ENCODE measurements around the gene PLCG1.

PLCG1 gene

DNA sequence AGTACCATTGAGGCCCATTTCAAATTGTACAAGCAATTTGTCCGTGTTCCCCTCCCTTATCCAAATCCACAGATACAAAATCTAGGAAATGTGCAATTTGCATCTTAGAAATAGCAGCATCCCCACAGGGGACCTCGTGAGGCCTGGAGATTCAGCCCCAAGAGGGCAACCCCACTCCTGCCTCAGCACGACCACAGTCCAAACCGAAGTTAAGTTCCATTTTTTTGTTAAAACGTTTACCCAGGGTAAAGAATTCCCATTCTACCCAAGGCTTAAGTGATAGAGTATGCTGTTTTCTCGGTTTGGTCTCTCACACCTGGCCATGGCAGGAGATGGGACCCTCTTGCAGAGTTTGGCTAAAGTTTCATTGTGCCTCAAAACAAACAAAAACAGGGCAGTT lies 41.2 kb downstream of the PLCG1 start:
- DNase-seq (ENCODE audit: low spot score), result no peak
- TF ChIP-seq, protein P1, sequence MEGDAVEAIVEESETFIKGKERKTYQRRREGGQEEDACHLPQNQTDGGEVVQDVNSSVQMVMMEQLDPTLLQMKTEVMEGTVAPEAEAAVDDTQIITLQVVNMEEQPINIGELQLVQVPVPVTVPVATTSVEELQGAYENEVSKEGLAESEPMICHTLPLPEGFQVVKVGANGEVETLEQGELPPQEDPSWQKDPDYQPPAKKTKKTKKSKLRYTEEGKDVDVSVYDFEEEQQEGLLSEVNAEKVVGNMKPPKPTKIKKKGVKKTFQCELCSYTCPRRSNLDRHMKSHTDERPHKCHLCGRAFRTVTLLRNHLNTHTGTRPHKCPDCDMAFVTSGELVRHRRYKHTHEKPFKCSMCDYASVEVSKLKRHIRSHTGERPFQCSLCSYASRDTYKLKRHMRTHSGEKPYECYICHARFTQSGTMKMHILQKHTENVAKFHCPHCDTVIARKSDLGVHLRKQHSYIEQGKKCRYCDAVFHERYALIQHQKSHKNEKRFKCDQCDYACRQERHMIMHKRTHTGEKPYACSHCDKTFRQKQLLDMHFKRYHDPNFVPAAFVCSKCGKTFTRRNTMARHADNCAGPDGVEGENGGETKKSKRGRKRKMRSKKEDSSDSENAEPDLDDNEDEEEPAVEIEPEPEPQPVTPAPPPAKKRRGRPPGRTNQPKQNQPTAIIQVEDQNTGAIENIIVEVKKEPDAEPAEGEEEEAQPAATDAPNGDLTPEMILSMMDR (IDR thresholded peaks at IDR 0.05; ENCODE audit: extremely low read depth, missing control alignments), result no peak

DNA sequence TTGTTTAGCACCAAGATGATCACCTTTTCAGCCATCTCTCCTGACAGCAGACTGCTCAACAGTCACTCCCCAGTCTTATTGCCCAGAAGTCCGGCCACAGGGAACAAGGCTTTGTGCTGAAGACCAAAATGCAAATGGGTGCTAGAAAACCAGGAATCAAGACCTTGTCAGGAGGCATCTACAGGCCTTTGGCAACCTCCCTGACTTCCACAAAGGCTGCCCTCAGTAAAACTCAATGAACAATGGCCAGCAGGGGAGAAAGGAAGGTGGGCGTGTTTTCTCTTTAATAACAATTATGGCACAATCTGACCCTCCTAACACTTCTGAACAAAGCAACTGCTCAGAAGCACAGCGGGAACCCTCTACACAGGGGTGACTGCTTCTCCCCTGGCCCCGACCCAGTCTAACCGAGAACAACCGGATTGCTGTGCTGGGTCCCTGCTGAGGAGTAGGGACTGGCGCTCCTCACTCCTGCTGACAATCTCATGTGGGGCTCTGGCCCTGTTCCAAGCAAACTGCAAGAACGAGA lies 41.6 kb downstream of the PLCG1 start:
- no peak for DNase-seq (ENCODE audit: low spot score)
- TF ChIP-seq, protein P1 (IDR thresholded peaks at IDR 0.05; ENCODE audit: extremely low read depth, missing control alignments), result no peak

DNA sequence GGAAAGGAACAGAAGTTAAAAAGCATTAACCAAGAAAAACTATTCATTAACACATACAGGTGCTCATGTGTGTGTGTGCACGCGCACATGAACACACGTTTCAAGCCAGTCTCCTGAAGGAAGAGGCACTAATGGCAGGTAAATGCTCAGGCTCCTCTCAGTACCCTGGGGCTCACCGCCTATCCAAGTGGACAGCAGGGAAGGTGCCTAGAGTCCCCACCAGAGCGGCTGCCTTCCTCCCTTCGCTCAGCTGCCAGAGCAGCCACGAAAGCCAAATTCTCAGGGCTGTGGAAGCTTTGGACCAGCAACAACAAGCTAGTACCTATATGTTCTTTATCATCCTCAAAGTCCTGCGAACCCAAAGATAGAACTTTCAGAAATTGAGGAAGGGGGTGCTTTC lies 42.6 kb downstream of the PLCG1 start:
- no peak for DNase-seq (ENCODE audit: low spot score)
- TF ChIP-seq, protein P1 (IDR thresholded peaks at IDR 0.05; ENCODE audit: extremely low read depth, missing control alignments), result no peak

DNA sequence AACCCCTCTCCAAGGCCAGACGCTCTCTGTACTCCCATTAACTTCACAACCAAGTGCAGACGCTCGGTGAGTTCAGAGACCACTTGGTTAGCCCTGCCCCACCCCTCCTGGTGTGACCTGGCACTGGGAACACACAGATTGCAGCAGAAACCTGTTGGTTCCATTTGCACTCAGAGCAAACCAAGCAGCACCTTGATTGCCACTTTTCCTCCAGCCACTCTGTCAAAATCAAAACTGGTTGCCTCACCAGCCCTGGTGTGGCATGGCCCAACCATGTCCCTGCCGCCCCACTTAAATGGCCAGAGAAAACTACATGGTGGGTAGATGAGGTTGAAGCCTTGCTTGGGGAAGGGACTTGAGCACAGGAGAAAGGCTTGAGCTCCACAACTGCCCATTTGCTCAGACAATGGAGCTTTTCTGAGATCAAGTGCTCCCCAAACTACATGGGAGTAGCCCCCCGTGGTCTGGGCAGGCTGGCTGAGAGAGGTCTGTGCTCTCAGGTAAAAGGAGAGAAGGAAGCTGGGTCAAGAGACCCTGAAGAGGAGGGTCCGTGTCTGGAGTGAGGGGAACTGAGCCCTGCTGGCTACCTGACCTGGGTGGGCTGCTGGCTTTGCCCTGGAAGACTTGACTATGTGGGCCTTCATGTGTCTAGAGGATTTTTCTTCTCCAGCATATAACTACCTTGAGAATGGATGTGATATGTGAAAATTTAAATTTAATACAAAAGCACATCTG lies 43.4 kb downstream of the PLCG1 start:
- DNase-seq (ENCODE audit: low spot score), result no peak
- TF ChIP-seq, protein P1 (IDR thresholded peaks at IDR 0.05; ENCODE audit: extremely low read depth, missing control alignments), result no peak

DNA sequence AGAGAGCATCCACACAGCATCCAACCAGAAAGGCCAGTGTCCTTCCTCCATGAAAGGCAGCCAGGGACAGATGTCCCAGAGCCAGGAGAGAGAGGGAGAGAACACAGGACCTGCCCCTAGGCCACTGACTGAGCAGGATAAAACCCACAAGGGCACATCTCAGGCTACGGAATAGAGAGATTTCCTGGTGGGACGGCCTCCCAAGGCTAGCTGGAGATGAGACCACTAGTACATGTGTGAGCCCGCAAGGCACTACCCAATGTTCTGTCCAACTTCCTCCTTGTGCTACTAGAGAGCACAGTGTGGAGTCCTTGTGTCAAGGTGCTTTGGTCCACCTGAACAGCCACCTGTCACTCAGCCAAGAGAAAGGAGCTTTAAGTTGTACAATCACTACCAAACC lies 44.2 kb downstream of the PLCG1 start:
- TF ChIP-seq, protein P1 (IDR thresholded peaks at IDR 0.05; ENCODE audit: extremely low read depth, missing control alignments), result no peak
- DNase-seq (ENCODE audit: low spot score), result no peak

DNA sequence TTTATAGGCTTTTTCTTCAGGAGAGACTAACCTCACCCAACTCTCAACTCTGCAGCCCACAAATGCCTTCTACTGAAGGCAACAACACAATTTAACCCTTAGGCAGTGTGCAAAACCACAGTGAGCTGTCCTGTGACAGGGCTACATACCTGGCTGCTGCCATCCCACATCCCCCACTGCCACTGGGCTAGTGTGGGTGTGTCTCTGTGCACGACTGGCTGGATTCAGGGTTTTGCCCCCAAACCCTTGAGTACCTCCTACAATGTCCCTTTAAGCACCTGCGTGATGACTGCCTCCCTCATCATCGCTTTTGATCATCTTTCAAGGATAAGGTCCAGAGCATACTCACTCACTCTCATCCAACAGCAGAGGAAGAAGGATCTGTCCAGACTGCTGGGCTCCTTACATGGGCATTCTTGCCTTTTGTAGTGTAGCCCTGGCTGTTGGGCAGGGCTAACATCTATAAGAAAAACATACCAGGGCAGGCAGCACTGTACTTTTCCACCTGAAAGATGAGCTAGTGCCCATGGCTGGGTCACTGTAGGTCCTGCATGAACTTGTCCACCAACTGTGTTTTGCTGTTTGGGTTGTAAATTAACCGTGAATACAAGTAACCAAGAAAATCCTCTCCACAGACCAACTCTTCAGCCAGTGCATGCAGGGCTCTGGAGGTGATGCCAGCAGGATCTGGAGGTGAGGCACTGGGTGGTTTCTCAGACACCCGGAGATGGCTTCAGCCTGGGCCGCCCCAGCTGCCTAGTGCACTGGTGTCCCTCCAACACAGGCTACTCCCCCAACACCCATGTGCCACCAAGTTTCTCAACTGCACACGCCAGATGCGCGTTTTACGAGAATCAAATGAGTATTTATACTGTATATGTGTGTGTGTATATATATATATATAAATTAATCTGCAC lies 45.2 kb downstream of the PLCG1 start:
- DNase-seq (ENCODE audit: low spot score), result no peak
- TF ChIP-seq, protein P1 (IDR thresholded peaks at IDR 0.05; ENCODE audit: extremely low read depth, missing control alignments), result no peak

DNA sequence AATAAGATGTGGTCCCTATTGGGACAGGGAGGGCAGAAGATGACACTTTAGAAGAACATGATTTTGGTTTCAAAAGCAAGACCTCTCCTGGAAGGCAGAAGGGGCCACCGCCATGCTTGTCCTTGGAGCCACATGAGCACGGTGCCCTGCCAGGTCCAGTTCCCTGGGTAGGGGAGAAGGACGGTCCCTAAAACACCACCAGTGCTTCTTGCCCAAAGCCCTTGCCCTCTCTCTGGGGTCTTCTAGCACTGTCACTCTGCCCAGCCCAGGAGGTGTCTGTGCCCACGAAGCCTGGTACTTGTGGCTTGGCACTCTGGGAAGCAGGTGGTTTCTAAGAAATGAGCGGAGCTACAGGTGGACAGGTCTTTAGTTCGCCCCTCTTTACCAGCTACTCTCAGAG lies 46.0 kb downstream of the PLCG1 start:
- DNase-seq (ENCODE audit: low spot score), result no peak

More for the DNA sequence above, 46.0 kb downstream of the PLCG1 start:
- TF ChIP-seq, protein P1 (IDR thresholded peaks at IDR 0.05; ENCODE audit: extremely low read depth, missing control alignments), result no peak

All from GM20000 (cell line).